ENCODE data around the gene SYNGR2.

Gene SYNGR2, protein sequence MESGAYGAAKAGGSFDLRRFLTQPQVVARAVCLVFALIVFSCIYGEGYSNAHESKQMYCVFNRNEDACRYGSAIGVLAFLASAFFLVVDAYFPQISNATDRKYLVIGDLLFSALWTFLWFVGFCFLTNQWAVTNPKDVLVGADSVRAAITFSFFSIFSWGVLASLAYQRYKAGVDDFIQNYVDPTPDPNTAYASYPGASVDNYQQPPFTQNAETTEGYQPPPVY

GRCh38 chr17:78168242-78168902 lies at the start of gene SYNGR2:
SYNGR2 (plus strand) TSS chr17:78168581; CDS start chr17:78168617, 36 bp downstream.
- DNase-seq (ENCODE audit: low read depth), result peak; percentile 86

GRCh38 chr17:78118801-78119241 lies 49.6 kb upstream of the SYNGR2 start:
- no peak for DNase-seq (ENCODE audit: low read depth)

DNA sequence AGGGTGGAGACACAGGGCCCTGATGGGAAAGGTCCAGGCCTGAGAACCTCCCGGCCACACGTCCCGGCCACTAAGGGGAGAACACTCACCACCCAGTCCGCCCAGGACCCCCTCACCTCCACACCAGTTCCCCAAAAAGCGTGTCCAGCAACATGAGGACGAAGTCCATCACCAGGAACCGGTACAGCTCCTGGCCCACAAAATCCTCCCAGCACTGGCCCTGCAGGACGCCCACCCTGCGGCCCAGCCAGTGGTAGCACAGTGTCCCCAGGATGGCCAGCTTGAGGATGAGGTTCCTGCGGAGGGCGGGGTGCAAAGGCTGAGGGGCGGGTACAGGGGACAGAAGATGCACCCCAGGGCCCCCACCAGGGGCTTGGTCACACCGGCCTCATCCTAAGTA lies 47.8 kb upstream of the SYNGR2 start:
- DNase-seq (ENCODE audit: low read depth), result no peak

DNA sequence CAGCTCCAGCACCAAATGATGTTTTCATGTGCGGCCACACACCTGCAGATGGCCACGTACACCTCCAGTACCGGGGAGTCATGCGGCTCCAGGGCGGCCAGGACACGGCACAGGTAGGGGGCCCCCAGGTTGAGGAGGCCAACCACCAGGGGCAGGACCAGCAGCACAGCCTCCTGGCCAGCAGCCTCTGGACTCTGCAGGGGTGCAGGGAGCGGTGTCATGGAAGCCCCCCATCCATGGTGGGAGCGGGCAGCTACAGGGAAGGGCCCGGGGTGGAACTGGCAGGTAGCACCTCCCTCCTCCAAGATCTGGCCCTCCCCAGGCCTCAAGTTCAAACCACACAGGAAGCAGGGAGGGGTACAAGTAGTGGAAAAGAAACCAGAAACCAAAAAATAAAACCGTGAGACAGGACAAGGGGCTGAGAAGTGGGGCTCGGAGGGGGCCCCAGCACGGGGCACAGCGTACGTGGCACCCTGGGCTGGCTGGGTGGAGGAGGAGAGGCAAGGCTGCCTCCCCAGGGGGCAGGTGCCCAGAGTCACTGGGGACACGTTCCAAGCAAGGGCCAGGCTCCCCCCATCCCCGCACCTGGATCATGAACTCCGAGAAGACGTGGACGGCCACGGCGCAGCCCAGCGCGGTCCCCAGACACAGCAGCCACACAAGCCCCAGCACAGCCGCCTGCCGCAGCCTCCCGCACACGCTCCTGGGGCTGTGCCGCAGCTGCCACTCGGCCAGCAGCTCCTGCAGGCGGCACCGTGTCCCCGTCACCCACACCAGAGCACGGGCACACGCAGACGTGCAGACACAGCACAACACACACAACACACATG lies 47.2 kb upstream of the SYNGR2 start:
- DNase-seq (ENCODE audit: low read depth), result peak; percentile 37

- no peak for DNase-seq (ENCODE audit: low read depth)
Observed at GRCh38 chr17:78121801-78122215, 46.6 kb upstream of the SYNGR2 start.

DNA sequence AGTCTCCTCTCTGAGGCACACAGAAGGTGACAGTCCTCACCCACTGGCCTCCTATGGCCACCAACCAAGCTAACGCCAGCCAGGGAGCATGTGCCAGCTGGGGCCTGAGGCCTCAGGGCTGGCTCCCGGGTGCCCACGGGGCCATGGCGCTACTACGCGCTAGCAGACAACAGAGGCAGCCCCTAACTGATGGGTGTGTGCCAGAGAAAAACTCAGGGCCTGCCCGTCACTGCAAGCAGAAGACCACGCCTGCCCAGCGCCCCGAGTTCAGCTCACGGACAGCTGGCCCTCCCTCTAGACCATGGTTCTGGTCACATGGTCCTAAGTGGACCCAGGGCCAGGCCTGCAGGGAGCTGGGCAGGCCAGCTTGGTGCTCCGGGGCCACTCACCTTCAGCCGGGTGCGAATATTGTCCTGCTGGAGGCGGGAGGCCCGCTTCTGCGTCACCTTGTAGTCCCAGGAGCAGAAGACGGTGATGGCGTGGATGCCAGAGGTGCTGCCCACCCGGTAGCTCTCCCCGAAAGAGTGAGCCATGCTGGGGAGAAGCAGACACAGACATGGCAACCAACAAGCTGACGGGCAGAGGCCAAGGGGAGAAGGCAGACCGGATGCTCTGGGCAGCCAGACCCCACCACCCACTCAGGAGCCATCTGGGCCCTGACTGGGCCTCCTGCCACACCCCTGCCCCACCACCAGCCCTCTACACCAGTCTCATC lies 46.0 kb upstream of the SYNGR2 start:
- DNase-seq (ENCODE audit: low read depth), result no peak

DNA sequence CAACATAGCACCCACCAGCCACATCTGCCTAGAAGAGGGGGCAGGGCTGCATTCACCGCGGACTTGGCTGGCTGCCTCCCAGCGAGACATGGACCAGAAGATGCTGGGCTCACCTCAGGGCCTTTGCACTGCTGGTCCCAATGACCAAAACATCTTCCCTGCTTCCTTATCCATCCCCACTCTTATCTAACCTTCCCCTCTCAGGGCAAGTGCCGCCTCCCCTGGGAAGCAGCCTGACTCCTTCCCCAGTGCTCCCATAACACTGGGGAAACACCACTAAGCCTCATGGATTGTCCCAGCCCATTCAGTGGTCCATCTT lies 45.5 kb upstream of the SYNGR2 start:
- DNase-seq (ENCODE audit: low read depth), result no peak

GRCh38 chr17:78123258-78123929 lies 45.0 kb upstream of the SYNGR2 start:
- DNase-seq (ENCODE audit: low read depth), result no peak

DNA sequence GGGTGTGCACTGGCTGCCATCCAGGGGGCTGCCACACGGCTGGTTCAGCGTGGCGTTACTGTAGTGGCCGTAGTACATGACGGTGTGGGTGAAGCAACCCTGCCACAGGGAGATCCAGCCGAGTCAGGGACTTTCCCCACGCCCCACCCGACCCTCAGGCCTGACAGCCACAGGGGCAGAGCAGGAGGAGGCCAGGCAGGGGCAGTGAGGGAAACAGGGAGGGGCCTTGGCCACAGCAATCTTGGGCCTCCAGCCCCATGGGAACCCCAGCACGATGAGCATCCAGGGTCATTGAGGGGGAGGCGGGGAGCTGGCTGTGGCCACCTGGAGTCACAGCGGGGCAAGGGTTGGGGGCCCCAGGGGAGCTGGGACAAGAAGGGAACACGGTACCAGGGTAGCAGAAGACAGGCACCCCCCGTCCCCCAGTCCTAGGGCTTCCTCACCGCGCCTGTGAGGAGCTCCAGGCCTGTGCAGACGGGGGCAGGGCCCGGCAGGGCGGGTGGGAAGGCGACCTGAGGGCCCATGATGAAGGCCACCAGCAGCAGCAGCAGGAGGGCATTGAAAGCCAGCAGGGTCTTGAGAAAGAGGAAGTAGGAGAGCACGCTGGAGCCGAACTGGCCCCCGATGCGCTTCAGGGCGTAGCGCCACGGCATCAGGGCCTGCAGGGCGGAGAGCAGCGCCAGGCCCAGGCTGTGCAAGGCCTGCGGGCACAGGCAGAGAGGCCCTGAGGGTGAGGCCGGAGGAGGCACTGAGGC lies 44.1 kb upstream of the SYNGR2 start:
- no peak for DNase-seq (ENCODE audit: low read depth)

GRCh38 chr17:78124836-78125137 lies 43.6 kb upstream of the SYNGR2 start:
- no peak for DNase-seq (ENCODE audit: low read depth)

DNA sequence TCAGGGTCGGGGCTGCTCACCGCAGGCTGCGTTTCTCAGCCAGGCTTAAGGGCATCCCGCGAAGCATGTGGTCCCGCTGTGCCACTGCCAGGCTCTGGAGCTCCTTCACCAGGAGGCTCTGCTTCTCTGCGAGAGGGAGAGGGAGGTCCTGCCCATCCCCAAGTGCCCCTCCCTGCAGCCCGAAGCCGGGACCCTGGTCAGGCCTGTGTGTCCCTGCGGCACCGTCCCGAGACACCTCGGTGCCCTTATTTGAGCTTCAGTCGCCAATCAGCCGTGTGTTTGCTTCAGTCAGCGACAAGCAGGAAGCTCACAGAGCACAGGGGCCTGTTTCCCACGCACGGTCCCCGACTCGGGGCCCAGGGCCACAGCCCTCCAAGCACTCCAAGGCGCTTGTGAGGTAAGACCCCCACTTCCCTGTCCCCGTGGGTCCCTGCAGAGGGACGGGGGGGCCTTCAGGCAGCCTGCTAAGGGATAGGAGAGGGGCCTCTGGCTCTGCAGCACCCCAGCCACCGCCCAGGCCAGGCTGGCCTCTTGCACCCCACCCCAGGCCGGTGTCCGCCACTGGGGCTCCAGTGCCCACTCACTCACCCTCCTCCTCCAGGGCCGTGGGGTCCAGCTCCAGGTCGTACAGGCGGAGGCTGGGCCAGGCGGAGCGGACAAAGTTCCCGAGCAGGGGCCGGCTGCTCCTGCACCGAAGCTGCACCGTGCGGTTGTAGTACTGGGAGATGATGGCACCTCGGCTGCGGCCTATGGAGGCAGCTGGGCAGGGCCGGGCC lies 43.1 kb upstream of the SYNGR2 start:
- peak; percentile 31 for DNase-seq (ENCODE audit: low read depth)

DNA sequence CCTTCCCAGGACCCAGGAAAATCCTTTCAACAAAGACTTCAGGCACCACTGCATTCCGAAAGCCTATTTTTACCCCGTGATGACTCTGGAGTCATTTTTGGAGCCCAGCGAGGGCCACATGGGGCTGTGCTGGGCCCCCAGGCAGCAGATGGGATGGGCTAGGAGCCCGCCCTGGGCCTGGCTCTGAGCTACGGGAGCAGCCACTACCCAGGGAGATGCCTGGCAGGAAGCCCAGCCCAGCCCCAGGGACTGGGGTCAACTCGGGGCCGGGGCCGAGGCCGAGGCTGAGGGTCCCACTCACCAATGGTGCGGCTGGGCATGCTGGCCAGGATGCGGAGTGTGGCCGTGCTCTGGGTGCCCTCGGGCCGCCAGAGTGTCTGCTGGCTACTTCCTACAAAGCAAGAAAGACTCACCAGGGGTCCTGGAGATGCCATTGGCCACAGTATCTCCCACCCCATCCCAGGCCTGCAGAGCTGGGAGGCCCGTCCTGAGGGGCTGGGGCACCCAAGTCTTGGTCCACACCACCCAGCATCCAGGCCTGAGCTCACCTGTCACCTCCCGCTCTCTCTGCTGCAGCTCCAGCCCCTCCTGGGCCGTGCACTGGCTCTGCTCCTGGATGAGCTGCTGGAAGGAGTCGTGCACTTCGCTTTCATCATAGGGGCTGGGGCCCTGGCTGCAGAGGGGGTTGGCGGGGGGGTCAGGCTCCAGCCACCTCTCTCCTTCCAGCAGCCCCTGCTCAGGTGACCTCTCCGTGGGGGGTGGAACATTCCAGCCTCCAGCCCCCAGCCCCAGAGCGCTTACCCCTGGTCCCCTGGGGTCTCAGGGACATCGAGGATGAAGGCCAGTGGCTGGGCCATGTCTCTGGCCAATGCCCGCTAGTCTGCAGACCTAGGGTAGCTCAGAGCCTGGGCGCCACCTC lies 42.1 kb upstream of the SYNGR2 start:
- DNase-seq (ENCODE audit: low read depth), result no peak

GRCh38 chr17:78126895-78127238 lies 41.5 kb upstream of the SYNGR2 start:
- DNase-seq (ENCODE audit: low read depth), result no peak

GRCh38 chr17:78127239-78127887 lies 41.0 kb upstream of the SYNGR2 start:
- peak; percentile 49 for DNase-seq (ENCODE audit: low read depth)

DNA sequence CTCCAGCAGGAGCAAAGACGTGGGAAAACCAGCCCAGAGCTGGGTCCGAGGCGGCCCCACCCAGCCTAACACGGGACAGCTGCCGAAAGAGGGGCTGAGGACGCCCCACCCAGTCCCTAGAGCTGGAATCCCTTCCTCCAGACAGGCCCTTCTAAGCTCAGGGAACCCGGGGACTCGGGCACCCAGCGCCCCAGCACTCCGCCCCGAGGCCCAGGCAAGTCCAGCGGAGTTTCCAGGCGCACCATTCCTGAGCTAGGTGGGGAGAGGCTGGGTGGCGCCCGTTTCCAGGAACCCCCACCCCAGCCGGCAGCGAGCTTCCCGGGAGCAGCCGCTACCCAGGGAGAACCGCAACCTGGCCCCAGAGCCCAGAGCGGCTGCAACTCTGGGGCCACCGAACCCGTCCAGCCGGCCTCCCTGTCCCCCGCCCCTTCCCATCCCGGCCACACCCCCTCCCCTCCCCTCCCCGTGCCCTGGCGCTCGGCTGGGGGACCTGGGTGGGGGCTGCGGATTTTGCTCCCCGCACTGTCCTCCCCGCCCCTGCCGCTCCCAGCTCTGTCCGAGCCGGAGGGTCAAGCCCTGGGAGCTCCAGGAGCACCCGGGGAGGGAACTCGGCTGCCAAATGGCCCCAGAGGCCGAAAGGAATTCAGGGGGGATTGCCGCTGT lies 40.4 kb upstream of the SYNGR2 start:
- no peak for DNase-seq (ENCODE audit: low read depth)

- DNase-seq (ENCODE audit: low read depth), result peak; percentile 54
Observed at GRCh38 chr17:78128551-78129350, 39.6 kb upstream of the SYNGR2 start, which contains the start of gene TMC6. TMC6 (minus strand) TSS chr17:78128755; CDS start chr17:78126832, 1,923 bp downstream.

DNA sequence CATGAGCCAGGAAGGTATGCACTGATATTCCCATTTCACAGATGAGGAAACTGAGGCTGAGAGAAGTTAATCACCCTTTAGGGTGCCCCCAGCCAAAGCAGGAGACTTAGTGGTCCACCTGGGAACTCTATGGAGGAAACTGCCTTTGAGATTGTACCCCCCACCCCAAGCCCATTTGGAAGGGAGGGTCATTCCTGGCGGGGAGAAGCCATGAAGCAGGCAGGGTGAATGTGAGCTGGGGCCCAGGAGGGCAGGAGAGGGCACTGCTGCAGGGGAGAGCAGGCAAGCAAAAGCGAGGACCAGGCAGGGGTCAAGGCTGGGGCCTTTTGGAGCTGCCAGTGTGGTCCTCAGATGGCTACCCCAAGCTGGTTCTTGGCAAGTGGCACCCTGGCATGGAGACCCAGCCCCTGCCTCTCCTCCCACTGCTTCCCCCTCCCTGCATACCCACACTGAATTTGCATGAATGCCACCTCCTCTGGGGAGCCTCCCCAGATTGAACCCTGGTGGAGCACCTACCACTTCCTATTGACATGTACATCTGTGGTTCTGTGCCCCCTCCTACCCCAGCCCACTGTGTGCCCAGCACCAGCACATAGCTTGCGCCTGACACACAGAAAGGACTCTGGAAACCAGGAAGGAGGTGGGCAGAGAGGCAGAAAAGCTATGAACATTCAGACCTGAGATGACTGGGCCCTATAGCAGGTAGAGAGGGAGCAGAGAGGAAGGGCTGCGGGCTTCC lies 38.9 kb upstream of the SYNGR2 start:
- peak; percentile 39 for DNase-seq (ENCODE audit: low read depth)

Data from activated T-cell treated with anti-CD3 and anti-CD28 coated beads for 1 hour (primary cell).